CD8-positive, alpha-beta memory T cell (primary cell): ENCODE measurements around the gene EBI3. TPM values are rescaled to one million over a fixed set of nuclear protein-coding genes. Genes with fewer than 3 reads are reported as not detected.

Experiments used
- CTCF ChIA-PET: fragments of 350-600 bp; sonication (Branson Sonifier 250); formaldehyde crosslinking; loops from one replicate; lab custom pipeline; 2021; ENCODE audit warnings: antibody characterized with exemption; lab: Charles Lee
- POLR2A ChIA-PET: fragments of 350-600 bp; sonication (Branson Sonifier 250); formaldehyde crosslinking; loops from one replicate; lab custom pipeline; 2021; ENCODE audit warnings: antibody characterized with exemption; lab: Charles Lee
- DNase-seq, 5 donors: peaks; one replicate each; pipeline versions ENCODE4 v3.0.0 to v3.0.0-alpha.2; 2020 to 2022; ENCODE audit warnings: mixed read lengths in 1 of 5
- H3K27ac ChIP-seq: one replicate; pipeline ENCODE4 v1.7.0; 2013; ENCODE audit warnings: low read depth, mild to moderate bottlenecking, low read length, moderate library complexity
- H3K27me3 ChIP-seq: 2 replicates; pipeline ENCODE4 v1.7.0; 2013; ENCODE audit warnings: low read length, mild to moderate bottlenecking; ENCODE audit not compliant: insufficient read depth, poor library complexity, severe bottlenecking
- H3K36me3 ChIP-seq: 2 replicates; pipeline ENCODE4 v1.7.0; 2013; ENCODE audit warnings: mild to moderate bottlenecking, low read length, moderate library complexity; ENCODE audit not compliant: insufficient read depth
- H3K4me1 ChIP-seq: 2 replicates; pipeline ENCODE4 v1.7.0; 2013; ENCODE audit warnings: mild to moderate bottlenecking, low read length, moderate library complexity; ENCODE audit not compliant: insufficient read depth
- H3K4me3 ChIP-seq: 2 replicates; pipeline ENCODE4 v1.7.0; 2013; ENCODE audit warnings: mild to moderate bottlenecking, low read length
- H3K9me3 ChIP-seq: 2 replicates; pipeline ENCODE4 v1.7.0; 2013; ENCODE audit warnings: mild to moderate bottlenecking, low read length
- H3K27ac Mint-ChIP-seq, 8 donors: one replicate each; pipeline ENCODE4 v1.8.0; 2020 to 2021; ENCODE audit warnings: mixed read lengths in 8 of 8, mild to moderate bottlenecking in 6 of 8, inconsistent platforms in 3 of 8, moderate library complexity in 3 of 8
- H3K27me3 Mint-ChIP-seq, 2 donors: one replicate each; pipeline ENCODE4 v1.8.0; 2020 to 2021; ENCODE audit warnings: mixed read lengths in 2 of 2, mild to moderate bottlenecking in 1 of 2, moderate library complexity in 1 of 2
- H3K36me3 Mint-ChIP-seq, 3 donors: one replicate each; pipeline ENCODE4 v1.8.0; 2020 to 2021; ENCODE audit warnings: mixed read lengths in 3 of 3, inconsistent platforms in 1 of 3, mild to moderate bottlenecking in 1 of 3
- H3K4me1 Mint-ChIP-seq, 3 donors: one replicate each; pipeline ENCODE4 v1.8.0; 2020 to 2021; ENCODE audit warnings: mixed read lengths in 3 of 3, inconsistent platforms in 1 of 3, mild to moderate bottlenecking in 1 of 3
- H3K4me3 Mint-ChIP-seq, 7 donors: one replicate each; pipeline ENCODE4 v1.8.0; 2020 to 2021; ENCODE audit warnings: mixed read lengths in 7 of 7, mild to moderate bottlenecking in 6 of 7, moderate library complexity in 4 of 7, inconsistent platforms in 2 of 7
- H3K9me3 Mint-ChIP-seq, 5 donors: one replicate each; pipeline ENCODE4 v1.8.0; 2020 to 2022; ENCODE audit warnings: mixed read lengths in 5 of 5, mild to moderate bottlenecking in 3 of 5, moderate library complexity in 2 of 5, inconsistent platforms in 1 of 5
- polyA plus RNA-seq: library from polyadenylated mRNA; unstranded; fragments of 300-500 nt; fragmentation: Illumina TruSeq; gene quantifications from one replicate; pipeline ENCODE4 v1.2.3, GENCODE V29; 2021
- total RNA-seq, 2 experiments: library from RNA; stranded (reverse); gene quantifications; one replicate each; pipeline ENCODE4 v1.2.3, GENCODE V29; 2021

EBI3 gene
- total and polyA plus RNA-seq, 3 experiments from 2014 or later: 14.2 to 14.8 TPM; not detected in 1

- Histone ChIP-seq H3K4me3 (no peak overlapping the region), H3K4me1 (no peaks in the 10 kb centered on the region), H3K9me3 (no peaks in the 10 kb centered on the region), H3K27ac (no peak overlapping the region), H3K27me3 (peaks cover 22% of the 10 kb centered on the region), H3K36me3 (no peaks in the 10 kb centered on the region)
- ChIA-PET POLR2A (no interaction called here), CTCF (no interaction called here)
- peaks cover 0 to 11% (median 0%) of the 10 kb centered on the region in 3 donors for H3K36me3 Mint-ChIP-seq
- no peak for DNase-seq
- peaks cover 9 to 13% (median 10%) of the 10 kb centered on the region in 3 donors for H3K4me1 Mint-ChIP-seq
- peak overlapping the region in 2 of 8 donors; percentile 17 to 20 for H3K27ac Mint-ChIP-seq
- no peaks in the 10 kb centered on the region for H3K9me3 Mint-ChIP-seq
- H3K27me3 Mint-ChIP-seq: peaks cover 47 to 52% of the 10 kb centered on the region in 2 donors
- H3K4me3 Mint-ChIP-seq: no peak overlapping the region
These were observed 32.1 kb upstream of the EBI3 start for GRCh38 chr19:4197228-4197624.

DNA sequence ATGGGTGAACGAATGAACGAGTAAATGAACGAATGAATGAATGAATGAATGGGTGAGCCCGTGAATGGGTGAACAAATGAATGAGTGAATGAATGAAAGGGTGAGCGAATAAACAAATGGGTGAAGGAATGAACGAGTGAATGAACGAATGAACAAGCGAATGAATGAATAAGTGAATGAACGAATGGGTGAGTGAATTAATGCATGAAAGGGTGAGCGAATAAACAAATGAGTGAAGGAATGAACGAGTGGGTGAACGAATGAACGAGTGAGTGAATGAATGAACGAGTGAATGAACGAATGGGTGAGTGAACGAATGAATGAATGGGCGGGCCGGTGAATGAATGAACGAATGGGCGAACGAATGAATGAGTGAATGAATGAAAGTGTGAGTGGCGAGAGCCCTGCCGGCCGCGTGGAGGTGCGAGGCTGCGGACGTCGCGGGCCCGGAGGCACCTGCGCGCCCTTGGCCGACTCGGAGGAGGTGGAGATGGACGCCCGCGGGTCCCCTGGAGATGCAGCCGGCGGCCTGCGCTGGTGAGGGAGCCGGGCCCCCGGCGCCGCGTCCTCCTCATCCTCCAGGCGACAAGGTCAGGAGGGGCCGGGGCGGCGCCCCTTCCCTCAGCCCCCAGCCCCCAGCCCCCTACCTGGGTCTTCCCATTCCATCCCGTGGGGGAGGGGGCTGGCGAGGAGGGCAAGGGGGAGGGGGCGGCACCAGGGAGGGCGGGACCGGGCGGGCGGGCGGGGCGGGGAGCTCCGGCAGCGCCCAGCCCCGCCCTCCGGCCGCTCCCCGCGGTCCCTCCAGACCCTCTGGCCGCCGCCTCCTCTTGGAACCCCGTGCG, 31.5 kb upstream of the EBI3 start:
- no peak overlapping the region for H3K4me3 ChIP-seq
- H3K27ac ChIP-seq: no peak overlapping the region
- no peaks in the 10 kb centered on the region for H3K9me3 ChIP-seq
- ChIA-PET CTCF (no interaction called here), POLR2A (no interaction called here)
- Mint-ChIP-seq H3K27me3 (peaks cover 44 to 52% of the 10 kb centered on the region in 2 donors), H3K9me3 (no peaks in the 10 kb centered on the region), H3K4me1 (peaks cover 9 to 13% (median 10%) of the 10 kb centered on the region in 3 donors), H3K27ac (peak overlapping the region in 2 of 8 donors; percentile 17 to 20), H3K36me3 (peaks cover 0 to 11% (median 0%) of the 10 kb centered on the region in 3 donors), H3K4me3 (peak overlapping the region in 1 of 7 donors; percentile 49)
- H3K36me3 ChIP-seq: no peaks in the 10 kb centered on the region
- no peaks in the 10 kb centered on the region for H3K4me1 ChIP-seq
- no peak for DNase-seq
- peaks cover 22% of the 10 kb centered on the region for H3K27me3 ChIP-seq

DNA sequence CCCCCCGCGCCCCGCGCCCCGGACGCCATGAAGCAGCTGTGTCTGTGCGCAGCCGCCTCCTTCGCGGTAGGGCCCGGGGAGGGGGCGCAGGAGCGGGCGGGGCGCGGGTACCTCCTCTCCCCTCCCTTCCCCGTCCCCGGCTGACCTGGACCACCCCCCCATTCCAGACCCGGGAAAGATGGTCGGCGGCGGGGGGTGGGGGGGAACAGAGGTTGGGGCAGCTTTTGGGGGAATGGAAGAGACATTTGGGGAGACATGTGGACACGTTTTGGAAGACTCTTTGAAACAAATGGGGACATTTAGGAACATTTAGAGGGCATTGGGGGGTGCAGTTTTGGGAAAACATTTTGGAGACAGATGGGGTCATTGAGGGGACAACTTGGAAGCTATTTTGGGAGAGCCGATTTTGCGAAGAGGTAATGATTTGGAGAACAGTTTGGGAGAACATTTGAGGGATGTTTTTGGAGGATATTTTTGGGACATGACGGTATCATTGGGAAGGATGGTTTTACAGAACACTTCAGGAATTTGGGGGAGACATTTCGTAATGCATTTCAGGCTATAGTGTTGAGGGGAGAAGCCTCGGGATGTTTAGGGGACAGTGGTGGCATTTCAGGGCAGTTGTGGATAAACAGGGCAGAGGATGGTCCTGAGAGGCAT, 30.7 kb upstream of the EBI3 start:
- peaks cover 39 to 47% of the 10 kb centered on the region in 2 donors for H3K27me3 Mint-ChIP-seq
- Histone ChIP-seq H3K4me1 (no peaks in the 10 kb centered on the region), H3K27ac (no peak overlapping the region), H3K9me3 (no peaks in the 10 kb centered on the region), H3K36me3 (no peaks in the 10 kb centered on the region), H3K27me3 (peaks cover 22% of the 10 kb centered on the region), H3K4me3 (no peak overlapping the region)
- ChIA-PET POLR2A (no interaction called here), CTCF (no interaction called here)
- peaks cover 9 to 13% (median 10%) of the 10 kb centered on the region in 3 donors for H3K4me1 Mint-ChIP-seq
- no peak overlapping the region for H3K27ac Mint-ChIP-seq
- no peak for DNase-seq
- no peaks in the 10 kb centered on the region for H3K9me3 Mint-ChIP-seq
- peak overlapping the region in 1 of 7 donors; percentile 26 for H3K4me3 Mint-ChIP-seq
- peaks cover 0 to 11% (median 0%) of the 10 kb centered on the region in 3 donors for H3K36me3 Mint-ChIP-seq

DNA sequence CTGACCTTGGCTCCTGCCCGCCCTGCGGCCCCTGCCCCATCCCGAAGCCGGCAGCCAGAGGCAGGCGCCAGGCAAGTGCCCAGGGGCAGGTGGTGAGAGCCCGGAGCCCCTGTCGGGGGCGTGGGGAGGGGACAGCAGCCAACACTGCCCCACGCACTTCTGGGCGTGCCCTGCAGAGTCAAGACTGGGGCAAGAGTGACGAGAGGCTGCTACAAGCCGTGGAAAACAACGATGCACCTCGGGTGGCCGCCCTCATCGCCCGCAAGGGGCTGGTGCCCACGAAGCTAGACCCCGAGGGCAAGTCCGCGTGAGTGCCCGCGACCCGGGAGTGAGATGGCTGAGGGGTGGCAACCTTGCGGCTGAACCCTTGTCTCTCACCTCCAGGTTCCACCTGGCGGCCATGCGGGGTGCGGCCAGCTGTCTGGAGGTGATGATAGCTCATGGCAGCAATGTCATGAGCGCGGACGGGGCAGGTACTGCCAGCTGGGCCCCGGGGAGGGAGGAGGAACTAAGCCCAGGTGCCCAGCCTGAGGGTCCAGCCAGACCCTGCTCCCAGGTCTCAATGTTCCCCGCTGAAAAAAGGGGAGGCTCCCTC, 29.5 kb upstream of the EBI3 start:
- peaks cover 5% of the 10 kb centered on the region for H3K4me1 ChIP-seq
- Mint-ChIP-seq H3K4me3 (no peak overlapping the region), H3K9me3 (no peaks in the 10 kb centered on the region), H3K4me1 (peaks cover 13 to 15% (median 13%) of the 10 kb centered on the region in 3 donors), H3K27ac (no peak overlapping the region), H3K27me3 (peaks cover 29 to 39% of the 10 kb centered on the region in 2 donors), H3K36me3 (peaks cover 0 to 5% (median 0%) of the 10 kb centered on the region in 3 donors)
- no peaks in the 10 kb centered on the region for H3K9me3 ChIP-seq
- peaks cover 22% of the 10 kb centered on the region for H3K27me3 ChIP-seq
- ChIA-PET CTCF (no interaction called here), POLR2A (no interaction called here)
- no peak overlapping the region for H3K4me3 ChIP-seq
- H3K27ac ChIP-seq: no peak overlapping the region
- H3K36me3 ChIP-seq: no peaks in the 10 kb centered on the region
- no peak for DNase-seq

- Histone ChIP-seq H3K9me3 (no peaks in the 10 kb centered on the region), H3K27ac (no peak overlapping the region), H3K36me3 (no peaks in the 10 kb centered on the region), H3K4me3 (no peak overlapping the region), H3K27me3 (peaks cover 18% of the 10 kb centered on the region), H3K4me1 (peaks cover 5% of the 10 kb centered on the region)
- Mint-ChIP-seq H3K27me3 (peaks cover 23 to 29% of the 10 kb centered on the region in 2 donors), H3K4me1 (peaks cover 13 to 15% (median 13%) of the 10 kb centered on the region in 3 donors), H3K9me3 (no peaks in the 10 kb centered on the region), H3K36me3 (peaks cover 0 to 4% (median 0%) of the 10 kb centered on the region in 3 donors), H3K27ac (peak overlapping the region in 1 of 8 donors; percentile 1), H3K4me3 (no peak overlapping the region)
- DNase-seq: no peak
- CTCF ChIA-PET: interaction anchor here (0.6 to 2.3 kb wide), 6 partner anchors 8 to 216 kb away, joined by 3 to 9 read pairs (median 4); partner anchors contain the start of gene EEF2
- POLR2A ChIA-PET: interaction anchor here (0.6 kb wide), 1 partner anchor 483 kb away, joined by 3 read pairs; no protein-coding TSS in a partner anchor
These were observed 28.3 kb upstream of the EBI3 start for GRCh38 chr19:4200940-4201542.

- peaks cover 0 to 4% (median 0%) of the 10 kb centered on the region in 3 donors for H3K36me3 Mint-ChIP-seq
- DNase-seq: no peak
- peaks cover 11% of the 10 kb centered on the region for H3K27me3 ChIP-seq
- ChIA-PET POLR2A (no interaction called here), CTCF (interaction anchor here (0.8 to 2.3 kb wide), 6 partner anchors 9 to 216 kb away, joined by 3 to 9 read pairs (median 4); partner anchors contain the start of gene EEF2)
- H3K4me1 ChIP-seq: peaks cover 5% of the 10 kb centered on the region
- H3K9me3 Mint-ChIP-seq: no peaks in the 10 kb centered on the region
- H3K4me3 ChIP-seq: no peak overlapping the region
- no peak overlapping the region for H3K4me3 Mint-ChIP-seq
- H3K27ac Mint-ChIP-seq: no peak overlapping the region
- no peaks in the 10 kb centered on the region for H3K36me3 ChIP-seq
- no peak overlapping the region for H3K27ac ChIP-seq
- peaks cover 13 to 15% (median 13%) of the 10 kb centered on the region in 3 donors for H3K4me1 Mint-ChIP-seq
- H3K9me3 ChIP-seq: no peaks in the 10 kb centered on the region
- peaks cover 16 to 25% of the 10 kb centered on the region in 2 donors for H3K27me3 Mint-ChIP-seq
These were observed 27.5 kb upstream of the EBI3 start for GRCh38 chr19:4201798-4202197.

GRCh38 chr19:4206818-4207484, 22.4 kb upstream of the EBI3 start:
- DNase-seq: no peak
- ChIA-PET POLR2A (no interaction called here), CTCF (interaction anchor here (0.7 to 1.3 kb wide), 2 partner anchors 219 to 419 kb away, joined by 3 to 4 read pairs; no protein-coding TSS in a partner anchor)
- Histone ChIP-seq H3K27ac (no peak overlapping the region), H3K27me3 (no peaks in the 10 kb centered on the region), H3K4me1 (peaks cover 5% of the 10 kb centered on the region), H3K4me3 (no peak overlapping the region), H3K9me3 (no peaks in the 10 kb centered on the region), H3K36me3 (no peaks in the 10 kb centered on the region)
- H3K36me3 Mint-ChIP-seq: no peaks in the 10 kb centered on the region
- H3K4me1 Mint-ChIP-seq: peaks cover 0 to 4% (median 4%) of the 10 kb centered on the region in 3 donors
- peak overlapping the region in 1 of 8 donors; percentile 66 for H3K27ac Mint-ChIP-seq
- H3K4me3 Mint-ChIP-seq: no peak overlapping the region
- peaks cover 0 to 18% of the 10 kb centered on the region in 2 donors for H3K27me3 Mint-ChIP-seq
- no peaks in the 10 kb centered on the region for H3K9me3 Mint-ChIP-seq
